CD4-positive, alpha-beta T cell treated with Interleukin-1 beta for 1 hour (primary cell): ENCODE data around the gene SWAP70.

Experiments used
- DNase-seq, 2 donors: peaks; one replicate each; pipeline ENCODE4 v3.0.0-alpha.2; 2020 to 2022

SWAP70 gene

DNA sequence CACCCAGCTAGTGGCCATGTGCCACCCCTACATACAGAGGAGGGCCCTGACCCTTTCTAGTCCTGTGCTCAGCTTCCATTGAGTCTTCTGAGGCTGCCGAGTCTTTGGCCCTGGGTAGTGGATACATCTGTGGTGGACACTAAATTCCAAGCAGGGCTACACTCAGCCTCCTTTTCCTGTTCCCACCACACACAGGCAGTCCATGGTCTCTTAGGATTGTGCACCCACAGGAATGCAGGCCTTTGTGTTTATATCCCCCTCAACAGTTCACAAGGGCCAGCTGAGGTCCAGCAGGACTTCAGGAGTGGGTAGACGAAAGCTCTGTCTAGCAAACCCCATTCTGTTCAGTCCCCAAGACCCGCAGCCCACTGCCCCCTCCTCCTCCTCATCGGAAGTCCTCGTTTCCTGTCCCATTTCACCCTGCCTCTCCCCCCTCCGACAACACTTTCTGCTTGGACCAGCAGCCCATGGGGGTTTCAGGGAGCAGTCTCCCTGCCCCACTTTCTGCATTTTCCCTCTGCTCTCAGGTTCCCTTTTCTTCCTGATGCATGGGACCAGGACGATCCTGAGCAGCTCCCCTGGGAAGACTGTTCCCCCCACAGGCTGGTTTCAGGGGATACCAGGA is 91.8 kb downstream of the SWAP70 start:
- DNase-seq, result no peak

DNA sequence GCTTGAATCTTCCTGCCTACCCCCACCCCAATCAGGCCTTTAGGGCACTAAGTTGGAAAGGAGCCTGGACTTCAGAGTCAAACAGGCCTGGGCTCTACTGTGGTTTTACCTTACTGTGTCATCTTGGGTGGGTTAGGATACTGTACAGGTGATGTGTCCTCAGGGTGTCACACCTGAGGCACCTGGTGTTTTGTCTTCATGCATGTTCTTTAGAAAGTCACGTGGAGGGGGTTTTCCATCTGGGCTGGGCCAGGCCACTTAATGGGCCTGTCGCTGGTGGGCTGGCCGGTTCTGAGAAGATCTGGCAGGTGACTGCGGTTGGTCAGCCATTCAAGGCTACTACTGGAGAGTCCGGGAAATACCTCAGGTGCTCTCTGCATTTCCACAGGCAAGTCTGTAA is 92.6 kb downstream of the SWAP70 start:
- peak in 1 of 2 donors; percentile 27 for DNase-seq

DNA sequence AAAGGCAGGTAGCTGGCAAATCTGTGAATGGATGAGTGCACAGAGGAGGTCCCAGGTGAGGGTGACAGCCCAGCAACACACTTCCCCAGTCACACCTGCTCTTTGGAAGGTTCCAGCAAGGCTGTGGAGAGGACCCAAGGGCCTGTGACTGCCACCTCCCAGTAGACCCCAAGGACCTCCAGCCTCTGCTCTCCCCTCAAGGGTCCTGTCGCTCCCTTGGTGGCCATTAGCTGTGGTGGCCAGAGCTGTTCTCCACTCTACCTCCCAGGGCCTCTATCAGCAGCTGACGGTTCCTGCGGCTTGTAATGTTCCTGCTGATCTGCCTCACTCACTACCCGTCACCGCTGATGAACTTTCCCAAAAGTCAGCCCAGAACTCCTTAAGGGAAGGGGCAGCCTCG is 93.0 kb downstream of the SWAP70 start:
- DNase-seq, result no peak

DNA sequence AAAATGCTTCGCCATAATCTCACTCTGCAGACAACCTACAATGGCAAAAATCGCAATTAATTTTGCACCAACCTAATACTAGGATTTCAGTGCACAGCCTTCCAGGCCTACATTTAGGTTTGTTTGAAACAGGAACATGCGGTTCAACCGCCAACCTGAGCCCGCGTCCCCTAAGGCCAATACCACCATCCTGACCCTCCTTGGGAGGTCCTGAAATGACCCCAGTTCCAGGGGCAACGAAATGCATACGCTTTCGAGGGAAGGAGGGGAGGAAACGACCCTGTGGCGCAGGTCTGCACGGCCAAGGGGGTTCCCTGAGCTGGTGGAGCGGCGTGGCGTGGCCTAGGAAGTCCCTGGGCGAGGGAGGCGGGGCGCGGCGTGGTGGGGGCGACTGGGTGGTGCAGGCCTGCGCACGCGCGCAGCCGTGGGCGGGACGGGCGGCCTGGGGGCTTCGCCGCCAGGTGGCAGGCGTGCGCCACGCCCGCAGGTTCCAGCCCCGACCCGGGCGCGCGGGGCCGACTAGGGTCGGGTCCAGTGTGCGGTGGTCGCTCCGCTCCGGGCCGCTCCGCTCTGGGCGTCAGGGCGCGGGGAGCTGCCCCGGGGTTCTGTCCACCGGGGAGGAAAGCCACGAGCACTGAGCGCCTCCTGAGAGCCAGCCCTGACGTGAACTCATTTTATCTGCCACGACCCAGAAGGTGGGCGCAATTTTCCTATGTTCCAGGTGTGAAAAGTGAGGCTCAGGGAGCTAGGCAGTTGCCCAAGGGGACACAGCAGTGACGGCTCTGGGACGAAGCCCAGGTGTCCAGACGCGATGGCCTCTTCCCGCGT is 94.1 kb downstream of the SWAP70 start:
- peak; percentile 91 for DNase-seq

DNA sequence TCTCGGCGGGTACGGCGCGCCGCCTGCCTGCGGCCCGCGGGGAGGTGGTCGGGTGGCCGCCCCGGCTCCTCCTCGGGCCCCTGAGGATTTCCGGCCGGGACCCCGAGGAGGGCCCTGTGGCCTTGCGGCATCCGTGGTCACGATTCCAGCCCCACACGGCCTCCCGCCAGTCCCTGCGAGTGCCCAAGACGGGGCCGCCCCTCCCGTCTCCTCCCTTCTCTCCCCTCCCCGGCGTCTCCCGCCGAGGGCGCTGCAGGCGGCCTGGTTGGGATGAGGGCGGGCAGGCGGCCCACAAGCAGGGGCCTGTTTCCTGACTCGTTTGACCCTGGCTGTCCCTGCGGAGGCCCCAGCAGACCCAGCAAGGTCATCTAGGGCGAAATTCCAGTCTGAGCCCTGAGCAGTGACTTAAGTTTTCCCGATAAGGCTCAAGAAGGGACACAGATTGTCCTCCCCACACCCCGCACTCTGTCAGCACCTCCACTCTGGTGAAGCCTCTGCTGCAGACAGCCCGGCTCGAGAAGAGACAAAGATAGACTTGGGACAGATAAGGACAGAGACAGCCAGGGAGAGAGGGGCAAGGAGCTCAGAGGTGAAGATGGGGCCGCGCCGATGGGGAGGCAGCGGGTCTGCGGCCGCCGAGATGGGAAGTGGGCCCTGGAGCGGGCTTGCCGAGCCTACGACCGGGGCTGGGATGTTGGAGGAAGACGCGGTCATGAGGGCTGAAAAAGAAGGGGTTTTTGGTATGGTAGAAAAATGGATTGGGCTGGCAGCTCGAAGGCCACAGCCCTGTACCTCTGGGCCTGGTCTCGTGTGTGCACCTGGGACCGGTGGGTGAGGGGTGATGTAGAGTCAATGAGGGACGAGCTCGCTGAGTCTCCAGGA is 95.0 kb downstream of the SWAP70 start:
- DNase-seq, result peak; percentile 21 to 41

DNA sequence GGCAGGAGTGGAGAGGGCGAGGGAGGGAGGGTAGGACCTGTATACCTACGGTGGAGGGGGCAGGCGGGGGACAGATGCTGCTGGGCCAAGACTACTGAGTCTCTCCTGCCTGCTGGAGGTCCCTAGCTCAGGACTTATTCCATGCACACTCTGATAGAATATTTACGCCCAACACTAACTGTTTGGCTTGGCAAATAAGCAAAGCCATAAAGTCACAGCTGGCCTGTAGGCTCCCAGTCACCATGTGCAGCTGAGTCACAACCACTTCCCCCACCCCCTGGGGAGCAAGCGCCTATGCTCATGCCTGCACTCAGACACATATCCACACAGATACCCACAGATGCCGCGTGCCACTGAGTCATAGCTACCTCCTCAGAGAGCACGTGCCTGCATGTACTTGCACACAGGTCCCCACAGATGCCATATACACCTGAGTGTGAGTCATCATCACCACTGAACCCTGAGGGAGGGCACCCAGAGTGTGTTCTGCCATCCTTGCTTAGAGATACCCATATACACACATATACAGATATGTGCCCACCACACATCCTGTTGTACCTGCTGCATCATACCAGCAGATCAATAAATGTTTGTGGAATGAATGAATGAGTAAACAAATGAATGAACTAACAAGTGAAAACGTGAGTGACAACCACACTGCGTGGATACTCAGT is 95.8 kb downstream of the SWAP70 start:
- DNase-seq, result peak; percentile 52 to 83

DNA sequence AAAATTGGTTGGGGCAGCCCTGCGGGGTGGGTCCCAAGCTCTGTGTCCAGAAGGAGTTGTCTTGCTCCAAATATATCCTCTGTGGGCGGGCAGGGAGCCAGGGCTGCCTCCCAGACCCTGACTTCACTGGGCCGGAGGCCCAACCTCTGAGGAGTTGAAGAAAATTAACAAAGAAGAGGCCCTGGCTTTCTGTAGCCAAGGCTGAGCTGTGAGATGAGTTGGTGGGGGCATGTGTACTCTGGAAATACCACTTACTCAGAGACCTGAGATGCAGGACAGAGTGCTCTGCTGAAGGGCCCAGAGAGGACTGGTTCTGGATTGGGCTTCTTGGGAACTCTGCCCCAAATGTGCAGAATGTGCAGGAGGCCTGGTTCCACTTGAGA is 96.3 kb downstream of the SWAP70 start:
- DNase-seq, result no peak

DNA sequence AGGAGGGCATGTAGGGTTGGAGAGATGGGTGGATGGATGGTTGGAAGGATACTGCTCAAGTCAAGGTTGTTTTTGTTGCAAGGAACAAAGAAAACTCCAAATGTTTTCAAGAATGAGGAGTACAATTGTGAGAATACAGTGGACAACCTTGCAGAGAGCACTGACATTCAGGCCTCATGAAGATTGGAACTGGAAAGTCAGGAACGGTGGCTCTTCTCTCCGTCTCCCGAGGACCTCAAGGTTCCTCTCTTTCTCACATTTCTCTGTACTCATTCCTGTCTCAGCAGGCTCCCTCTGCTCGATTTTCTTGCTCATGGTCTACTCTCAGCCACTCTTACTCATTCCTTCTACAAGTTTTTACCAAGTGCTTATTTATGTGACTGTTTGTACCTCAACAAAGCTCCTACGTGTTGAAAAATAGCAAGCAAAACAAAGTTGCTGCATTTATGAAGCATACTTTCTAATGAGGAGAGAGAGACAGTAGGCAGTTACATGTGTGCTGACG is 97.6 kb downstream of the SWAP70 start:
- DNase-seq, result no peak

DNA sequence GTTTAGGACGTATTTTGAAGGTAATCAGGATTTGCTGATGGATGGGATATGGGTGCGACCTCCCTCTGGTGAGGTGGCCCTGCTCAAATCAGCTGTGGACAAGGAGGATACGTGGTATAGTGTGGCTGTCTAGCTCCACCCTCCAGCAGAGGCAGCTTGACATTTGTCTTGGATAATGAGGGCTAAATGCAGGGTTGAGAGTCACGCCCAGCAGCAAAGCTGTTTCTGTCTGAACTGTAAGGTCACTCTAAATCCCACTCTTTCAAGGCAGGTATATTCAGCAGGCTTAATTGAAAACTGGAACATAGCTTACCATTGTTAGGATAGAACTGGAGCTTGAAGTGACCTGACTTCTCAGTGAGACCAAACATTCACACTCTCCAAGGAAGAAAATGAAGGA is 98.7 kb downstream of the SWAP70 start:
- no peak for DNase-seq

DNA sequence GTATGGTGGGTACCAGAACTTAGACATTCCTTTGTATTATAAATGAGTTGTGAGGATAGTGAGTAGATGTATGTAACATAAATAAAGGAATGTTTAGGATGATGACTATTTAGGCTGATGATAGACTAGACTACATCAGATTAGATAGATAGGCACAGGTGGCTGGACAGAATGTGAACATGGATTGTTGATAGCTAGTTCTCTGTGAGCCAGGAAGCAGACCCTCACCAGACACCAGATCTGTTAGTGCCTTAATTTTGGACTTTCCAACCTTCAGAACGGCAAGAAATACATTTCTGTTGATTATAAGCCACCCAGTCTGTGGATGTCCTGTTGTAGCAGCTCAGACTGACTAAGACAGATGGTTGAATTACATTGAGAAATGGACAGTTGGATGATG is 99.4 kb downstream of the SWAP70 start:
- DNase-seq, result no peak

DNA sequence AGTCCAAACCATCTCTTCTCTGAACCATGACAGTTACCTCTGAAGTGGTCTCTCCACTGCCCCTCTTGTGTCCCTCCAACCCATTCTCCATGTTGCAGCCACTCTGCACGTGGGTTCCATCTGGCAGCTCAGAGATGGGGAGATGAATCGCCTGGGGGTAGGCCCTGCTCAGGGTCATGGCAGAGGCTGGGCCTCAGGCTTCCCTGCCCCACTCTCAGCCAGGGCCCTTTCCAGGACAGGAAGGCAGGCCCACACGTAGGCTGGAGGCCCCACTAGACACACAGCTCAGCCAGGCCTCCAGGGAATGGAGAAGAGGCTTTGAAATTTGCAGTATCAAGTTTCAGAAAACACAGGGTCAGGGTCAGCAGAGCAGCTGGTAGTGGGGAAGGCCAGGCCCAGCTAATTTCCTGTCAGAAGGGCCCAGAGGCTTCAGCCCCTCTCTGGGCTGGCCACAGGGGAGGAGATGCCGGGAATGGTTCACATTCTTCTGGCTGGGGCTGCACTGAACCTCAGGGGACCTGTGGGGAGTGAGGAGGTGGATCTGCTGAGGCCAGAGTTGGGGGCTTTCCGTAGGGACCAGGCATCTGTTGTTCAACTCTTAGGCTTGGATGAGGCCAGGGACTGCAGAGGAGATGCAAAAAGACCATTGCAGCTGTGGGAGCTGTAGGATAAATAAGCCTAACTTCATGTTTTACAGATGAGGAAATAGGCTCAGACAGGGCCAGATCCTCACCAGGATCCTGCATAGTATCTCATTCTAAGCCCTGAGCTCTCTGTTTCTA is 101.6 kb downstream of the SWAP70 start:
- DNase-seq, result no peak

DNA sequence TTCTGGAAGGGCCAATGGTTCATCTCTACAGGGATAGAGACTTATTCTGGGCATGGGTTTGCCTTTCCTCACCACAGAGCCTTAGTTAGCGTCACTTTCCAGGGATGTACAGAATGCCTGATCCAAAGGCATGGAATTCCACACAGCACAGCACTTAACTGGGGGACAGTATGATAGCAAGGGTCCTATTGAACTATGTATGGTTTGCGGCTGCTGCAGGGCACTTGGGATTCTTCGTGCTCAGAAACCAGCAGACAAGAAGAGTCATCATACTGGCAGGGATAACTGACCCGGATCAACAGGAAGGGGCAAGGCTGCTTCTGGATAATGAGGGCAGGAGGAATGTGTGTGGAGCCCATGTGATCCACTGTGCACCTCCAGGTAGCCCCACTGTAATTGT is 105.7 kb downstream of the SWAP70 start:
- no peak for DNase-seq

DNA sequence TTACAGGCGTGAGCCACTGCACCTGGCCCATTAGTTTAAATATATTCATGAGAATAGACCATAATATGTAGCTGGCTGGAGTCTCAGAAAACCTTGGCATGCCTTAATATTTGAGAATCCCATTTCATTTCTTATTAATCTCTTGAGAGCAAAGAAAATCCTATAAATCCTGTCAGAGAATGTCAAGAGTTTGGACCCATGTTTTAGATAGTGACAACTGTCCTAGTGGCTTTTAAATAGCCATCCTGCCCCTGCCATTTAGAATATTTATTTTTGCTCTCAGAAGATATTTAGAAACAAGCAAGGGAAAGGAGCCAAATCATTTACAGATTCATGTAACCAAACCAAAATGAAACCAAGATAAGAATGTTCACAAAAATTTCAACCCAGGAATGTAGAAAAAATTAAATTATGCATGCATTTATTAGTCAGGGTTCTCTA is 107.2 kb downstream of the SWAP70 start:
- no peak for DNase-seq

DNA sequence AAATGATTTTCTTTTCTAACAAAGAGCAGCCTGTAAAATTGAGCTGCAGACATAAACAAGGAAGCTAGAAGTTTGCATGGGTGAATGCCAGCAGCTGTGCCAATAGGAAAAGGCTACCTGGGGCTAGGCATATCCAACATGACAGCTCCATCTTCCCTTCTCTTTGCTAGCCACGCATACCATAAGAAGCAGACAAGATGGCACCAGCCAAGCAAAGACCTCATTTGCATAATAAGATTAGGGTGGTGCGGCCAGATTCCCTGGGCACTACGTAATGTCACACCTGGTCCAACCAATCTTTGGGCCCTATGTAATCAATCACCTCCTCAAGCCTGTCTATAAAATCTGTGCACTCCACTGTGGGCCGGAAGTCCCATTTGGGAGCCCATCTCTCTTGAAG is 108.3 kb downstream of the SWAP70 start:
- DNase-seq, result no peak

DNA sequence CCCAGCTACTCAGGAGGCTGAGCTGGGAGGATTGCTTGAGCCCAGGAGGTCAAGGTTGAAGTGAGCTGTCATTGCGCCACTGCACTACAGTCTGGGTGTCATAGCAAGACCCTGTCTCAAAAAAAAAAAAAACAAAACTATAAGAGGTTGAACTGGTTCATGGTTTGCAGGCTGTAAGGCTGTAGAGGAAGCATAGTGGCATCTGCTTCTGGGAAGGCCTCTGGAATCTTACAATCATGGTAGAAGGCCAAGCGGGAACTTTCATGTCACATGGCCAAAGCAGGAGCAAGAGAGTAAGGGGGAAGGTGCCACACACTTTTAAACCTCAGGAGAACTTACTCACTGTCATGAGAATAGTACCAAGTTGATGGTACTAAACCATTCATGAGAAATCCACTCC is 109.6 kb downstream of the SWAP70 start:
- no peak for DNase-seq

DNA sequence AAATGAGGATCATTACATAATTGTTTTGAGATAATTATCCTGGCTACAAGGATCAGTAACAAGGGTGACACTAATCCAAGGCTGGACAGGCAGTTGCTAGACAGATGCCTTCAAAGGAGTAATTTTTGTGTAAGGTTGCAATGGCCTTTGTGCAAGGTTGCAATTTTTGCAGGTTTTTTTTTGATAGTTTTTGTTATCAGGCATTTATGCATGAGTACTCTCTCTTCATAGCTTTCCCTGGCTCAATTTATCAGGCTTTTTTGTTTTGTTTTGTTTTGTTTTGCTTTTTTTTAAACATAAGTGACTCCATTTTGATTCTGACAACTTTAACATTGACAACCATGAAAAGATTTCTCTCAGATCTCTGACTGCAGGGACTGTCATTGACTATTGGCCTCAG is 110.2 kb downstream of the SWAP70 start:
- no peak for DNase-seq

DNA sequence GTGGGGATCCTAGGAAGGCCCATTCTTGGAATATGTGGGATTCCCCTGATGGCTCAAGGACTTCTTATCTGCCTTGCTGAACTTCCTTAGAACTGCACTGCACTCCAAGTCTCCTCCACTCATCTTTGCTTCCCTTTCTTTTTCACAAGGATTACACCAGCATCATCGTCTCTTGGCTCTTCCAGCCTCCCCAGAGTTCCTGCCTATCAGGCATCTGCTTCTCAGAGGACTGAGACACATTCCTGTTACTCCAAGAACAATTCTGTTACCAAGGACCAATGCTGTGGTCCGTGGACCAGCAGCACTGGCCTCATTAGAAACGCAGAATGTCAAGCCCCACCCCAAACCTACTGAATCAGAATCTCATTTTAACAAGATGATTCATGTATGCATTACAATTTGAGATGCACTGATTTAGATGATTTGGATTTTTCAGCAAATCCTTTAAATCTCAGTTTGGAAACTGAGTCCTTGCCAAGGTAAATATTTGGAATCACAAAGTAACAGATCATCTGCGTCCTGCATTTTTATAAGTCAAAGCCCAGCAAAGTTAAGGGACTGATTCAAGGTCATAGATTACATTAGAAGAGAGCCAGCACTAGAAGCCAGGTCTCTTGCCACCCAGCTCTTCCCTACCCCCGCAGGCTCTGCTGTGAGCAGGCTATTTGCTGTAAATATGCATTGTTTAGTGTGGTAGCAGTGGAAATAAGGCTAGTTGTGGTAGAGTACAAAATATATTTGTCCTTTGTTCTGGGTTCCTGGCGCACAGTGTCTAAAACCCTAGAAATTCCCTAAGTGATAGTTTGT is 110.9 kb downstream of the SWAP70 start:
- no peak for DNase-seq

DNA sequence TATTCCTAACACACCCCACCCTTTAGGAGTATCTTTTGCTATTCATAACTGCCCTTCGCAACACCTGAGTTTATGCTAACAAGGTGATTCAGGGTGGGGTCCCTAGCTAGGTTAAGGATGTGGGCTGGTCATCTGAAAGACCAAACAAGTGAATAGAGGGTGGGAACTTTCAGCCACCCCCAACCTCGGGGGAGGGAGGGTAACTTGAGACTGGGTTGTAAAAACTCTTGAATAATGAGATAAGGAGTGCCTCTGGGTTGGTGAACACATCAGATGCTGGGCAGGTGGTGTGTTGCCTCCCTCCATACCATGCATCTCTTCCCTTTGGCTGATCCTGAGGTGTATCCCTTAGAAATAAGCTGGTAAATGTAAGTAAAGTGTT is 111.5 kb downstream of the SWAP70 start:
- DNase-seq, result no peak

DNA sequence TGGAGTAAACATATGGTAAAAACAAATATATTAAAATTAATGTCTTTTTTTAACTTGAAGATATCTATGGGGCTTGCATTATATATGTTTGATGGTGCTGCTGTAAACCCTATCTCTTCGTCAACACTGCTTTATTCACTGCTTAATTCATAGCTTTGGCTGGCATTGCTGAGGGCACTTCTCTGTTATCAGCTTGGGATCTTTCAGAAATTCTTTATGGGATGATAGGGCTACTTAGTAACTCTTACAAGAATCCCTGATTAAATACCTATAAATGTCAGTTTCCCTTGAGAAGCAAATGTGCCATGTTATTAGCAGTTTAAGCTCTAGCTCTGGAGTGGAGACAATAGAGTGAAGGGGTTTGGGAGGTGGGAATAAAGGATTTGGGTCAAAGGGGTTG is 112.3 kb downstream of the SWAP70 start:
- DNase-seq, result no peak

DNA sequence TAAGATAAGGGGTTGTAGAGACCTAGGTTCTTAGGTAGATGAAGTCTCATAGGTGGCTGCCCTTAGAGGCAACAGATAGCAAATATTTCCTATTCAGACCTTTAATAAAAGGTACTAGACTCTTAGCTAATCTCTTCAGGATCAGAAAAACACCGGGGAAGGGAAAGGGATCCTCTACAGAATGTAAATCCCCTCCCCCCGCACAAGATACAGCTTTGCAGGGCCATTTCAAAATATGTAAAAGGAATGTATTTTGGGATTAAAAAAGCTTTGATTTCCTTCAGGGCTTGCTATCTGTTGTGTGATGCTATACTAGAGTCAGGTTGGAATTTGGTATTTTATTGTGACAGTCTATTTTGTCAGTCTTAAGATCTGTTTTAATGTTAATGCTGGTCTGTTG is 113.2 kb downstream of the SWAP70 start:
- DNase-seq, result no peak

DNA sequence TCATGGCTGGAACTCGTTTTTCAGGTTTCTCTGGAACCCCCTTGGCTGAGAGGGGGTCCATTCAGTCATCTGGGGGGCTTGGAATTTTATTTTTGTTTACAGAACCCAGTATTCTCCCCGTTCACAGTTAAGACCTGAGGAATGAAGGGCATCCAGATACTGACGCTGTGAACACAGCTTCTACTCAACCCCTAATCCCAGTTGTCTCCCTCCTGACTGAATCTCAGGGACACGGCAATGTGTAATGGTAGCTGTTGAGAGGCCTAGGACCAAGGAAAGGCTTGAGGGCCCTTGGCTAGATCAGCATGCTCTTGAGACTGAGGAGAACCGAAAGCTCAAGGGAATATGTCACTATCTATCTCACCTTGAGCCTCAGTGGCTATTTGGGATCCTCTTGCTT is 113.6 kb downstream of the SWAP70 start:
- no peak for DNase-seq
